Measurements from ENCODE around the gene PGPEP1. TPM values are rescaled to one million over a fixed set of nuclear protein-coding genes. Genes with fewer than 3 reads are reported as not detected.
A peak's percentile ranks its signal among the peaks of the same experiment; 100 is the strongest.
"Not testable (repeated sequence)": the region's sequence is repeated elsewhere in the genome, so short reads cannot be mapped to it uniquely, and the experiment has no call there.

The PGPEP1 gene
- total RNA-seq, 4 donors from 2014 or later = 15.6 to 25.2 (median 18.0) TPM

DNA sequence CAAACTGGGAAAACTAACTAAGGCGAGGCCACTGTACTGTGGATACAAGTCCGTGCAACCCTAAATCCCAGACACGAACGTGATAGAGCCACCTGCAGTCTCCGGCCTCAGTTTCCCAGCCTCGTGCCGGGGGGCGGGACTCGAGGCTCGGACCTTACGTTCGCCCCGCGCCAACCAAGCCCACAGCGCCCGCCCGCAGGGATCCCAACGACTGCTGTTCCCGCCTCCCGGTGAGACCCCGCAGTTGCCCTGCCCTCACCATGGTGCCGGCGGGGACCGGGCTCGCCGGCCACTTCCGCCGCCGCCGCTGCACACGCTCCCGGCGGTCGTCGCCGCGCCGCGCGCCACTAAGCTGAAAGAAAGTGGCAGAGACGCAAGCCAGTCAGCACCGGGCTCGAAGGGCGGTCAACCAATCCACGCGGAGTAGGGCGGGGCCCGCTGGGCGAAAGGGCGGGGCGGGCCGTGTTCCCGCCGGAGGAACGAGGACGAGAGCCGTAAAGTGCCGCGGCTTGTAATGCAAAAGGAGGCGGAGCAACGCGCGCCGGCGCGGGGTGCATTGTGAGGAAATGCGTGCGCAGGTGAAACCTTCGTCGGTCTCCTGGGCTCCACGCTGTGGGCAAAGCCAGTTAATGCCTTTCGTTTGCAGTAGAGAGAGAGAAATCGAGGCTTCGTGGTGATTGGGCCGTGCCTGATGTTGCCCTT is 17.5 kb upstream of the PGPEP1 start, which contains the start of gene LSM4:
Gene LSM4 (minus strand): TSS at position 318 of the 702 bp plus-strand sequence. CDS start 56 bp downstream, at position 262.
- DNase-seq (ENCODE audit: low spot score) (peak; percentile 96), ATAC-seq (ENCODE audit: low FRiP score) (peak; percentile 98)

DNA sequence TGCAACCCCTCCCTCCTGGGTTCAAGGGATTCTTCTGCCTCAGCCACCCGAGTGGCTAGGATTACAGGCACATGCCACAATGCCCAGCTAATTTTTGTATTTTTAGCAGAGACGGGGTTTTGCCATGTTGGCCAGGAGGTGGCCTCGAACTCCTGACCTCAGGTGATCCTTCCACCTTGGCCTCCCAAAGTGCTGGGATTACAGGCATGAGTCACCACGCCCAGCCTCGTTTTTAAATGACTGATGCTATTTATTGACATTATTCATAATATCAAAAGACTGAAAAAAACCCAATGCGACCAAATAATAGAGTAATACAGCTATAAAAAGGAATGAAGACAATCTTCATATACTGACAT is 16.0 kb upstream of the PGPEP1 start:
- ATAC-seq (ENCODE audit: low FRiP score); DNase-seq (ENCODE audit: low spot score): not testable (repeated sequence)

More for the DNA sequence above, 17.5 kb upstream of the PGPEP1 start, which contains the start of gene LSM4:
- no peak for TF ChIP-seq CTCF (IDR thresholded peaks at IDR 0.05)

DNA sequence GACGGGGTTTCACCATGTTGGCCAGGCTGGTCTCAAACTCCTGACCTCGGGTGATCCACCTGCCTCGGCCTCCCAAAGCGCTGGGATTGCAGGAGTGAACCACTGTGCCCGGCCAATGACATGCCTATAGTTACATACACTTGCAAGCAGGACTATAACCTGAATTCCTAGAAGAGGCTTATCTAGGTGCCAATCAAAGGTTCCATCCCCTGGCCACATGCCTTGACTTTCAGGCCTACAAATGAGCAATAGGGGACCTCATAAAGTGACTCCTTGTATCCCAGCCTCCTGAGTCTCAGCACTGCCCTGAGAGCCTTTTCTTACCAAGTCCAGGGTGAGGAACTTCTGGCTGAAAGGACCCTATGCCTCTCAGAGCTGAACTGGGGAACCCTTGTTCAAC is 13.6 kb upstream of the PGPEP1 start:
- DNase-seq (ENCODE audit: low spot score) = no peak
- ATAC-seq (ENCODE audit: low FRiP score) = no peak
- no peak for TF ChIP-seq CTCF (IDR thresholded peaks at IDR 0.05)

- DNase-seq (ENCODE audit: low spot score) (peak; percentile 85), ATAC-seq (ENCODE audit: low FRiP score) (peak; percentile 99)
- peak in 2 of 3 donors; percentile 90 to 95 for TF ChIP-seq CTCF (IDR thresholded peaks at IDR 0.05)
Measured at GRCh38 chr19:18328340-18329034, 11.9 kb upstream of the PGPEP1 start.

- DNase-seq (ENCODE audit: low spot score) = no peak
- no peak for TF ChIP-seq CTCF (IDR thresholded peaks at IDR 0.05)
Measured at GRCh38 chr19:18329035-18329376, 11.4 kb upstream of the PGPEP1 start.

GRCh38 chr19:18330868-18331267 is 9.5 kb upstream of the PGPEP1 start:
- ATAC-seq (ENCODE audit: low FRiP score) = no peak
- no peak for TF ChIP-seq CTCF (IDR thresholded peaks at IDR 0.05)
- no peak for DNase-seq (ENCODE audit: low spot score)

More at GRCh38 chr19:18329035-18329376, 11.4 kb upstream of the PGPEP1 start:
- ATAC-seq (ENCODE audit: low FRiP score) = no peak

DNA sequence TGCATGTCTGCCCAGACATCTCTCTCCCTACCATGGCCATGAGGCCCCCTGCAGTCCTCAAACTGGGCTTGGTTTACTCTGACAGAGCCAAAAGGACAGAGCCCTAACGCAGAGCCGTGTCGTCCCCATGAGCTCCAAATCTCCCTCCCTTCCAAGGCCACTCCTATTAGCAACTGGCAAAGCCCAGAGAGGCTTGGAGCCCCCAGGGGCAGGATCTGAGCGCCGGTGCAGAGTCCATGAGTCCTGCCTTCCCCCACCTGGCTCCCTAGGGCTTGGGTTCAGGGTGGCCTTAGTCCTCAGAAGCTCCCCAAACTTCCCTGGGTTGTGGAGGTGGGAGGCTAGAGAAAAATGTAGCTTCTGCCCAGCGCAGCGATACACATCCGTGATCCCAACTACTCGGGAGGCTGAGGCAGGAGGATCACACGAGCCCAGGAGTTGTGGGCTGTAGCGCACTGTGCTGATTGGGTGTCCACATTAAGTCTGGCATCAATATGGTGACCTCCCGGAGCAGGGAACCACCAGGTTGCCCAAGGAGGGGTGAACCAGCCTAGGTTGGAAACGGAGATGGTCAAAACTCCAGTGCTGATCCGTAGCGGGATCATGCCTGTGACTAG is 7.4 kb upstream of the PGPEP1 start:
- ATAC-seq (ENCODE audit: low FRiP score) (no peak), DNase-seq (ENCODE audit: low spot score) (no peak)
- no peak for TF ChIP-seq CTCF (IDR thresholded peaks at IDR 0.05)
